MM.1S (cell line): Measurements from ENCODE around the gene PLCH1.

Experiments
- CTCF ChIP-seq: fragments of 300-600 bp; sonication (generic); IDR thresholded peaks from 2 replicates; pipeline ENCODE4 v1.5.1; 2016; ENCODE audit warnings: antibody characterized with exemption, low read length, mixed read lengths
- EZH2phosphoT487 ChIP-seq: fragments of 300-600 bp; sonication (generic); IDR thresholded peaks from 2 replicates; pipeline ENCODE4 v1.6.1; 2018; ENCODE audit warnings: antibody characterized with exemption, low read length

DNA sequence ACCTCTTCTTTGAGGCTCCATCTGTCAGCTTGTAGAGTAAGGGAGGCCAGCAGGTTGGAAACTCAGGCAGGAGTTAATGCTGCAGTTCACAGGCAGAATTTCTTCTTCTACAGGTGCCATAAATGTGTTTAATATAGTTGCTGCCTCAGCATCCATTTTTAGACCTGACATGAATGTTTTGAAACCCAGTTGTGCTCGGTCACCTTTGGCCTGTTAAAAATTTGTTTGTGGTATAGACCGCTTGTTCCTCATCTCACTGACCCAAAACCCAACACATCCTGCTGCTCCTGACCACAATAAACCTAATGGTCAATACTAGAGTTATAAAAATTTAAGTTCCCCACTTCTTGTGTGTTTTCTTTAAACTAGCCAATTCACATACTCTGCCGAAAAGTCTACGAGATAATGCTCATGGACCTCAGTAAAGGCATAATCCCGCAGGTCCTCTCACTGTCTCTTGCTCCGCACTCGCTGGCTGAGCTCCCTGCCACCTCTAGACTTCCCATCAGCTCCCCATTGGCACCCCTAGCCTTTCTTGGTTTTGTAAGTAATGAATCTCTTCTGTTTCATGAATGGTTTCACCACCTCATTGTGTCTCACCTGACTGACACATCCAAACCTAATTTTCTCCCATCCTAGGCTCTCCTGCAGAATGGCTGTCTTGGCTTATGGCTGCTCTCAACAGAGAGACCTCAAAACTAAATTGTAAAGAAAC is 312.9 kb downstream of the PLCH1 start:
- TF ChIP-seq CTCF (no peak), EZH2phosphoT487 (no peak)
